GM23338 (cell line): ENCODE measurements around the gene PAQR6.

Experiments used
- CREB1 ChIP-seq: fragments of 250-450 bp; sonication (Bioruptor Pico); IDR thresholded peaks from 2 replicates; pipeline ENCODE4 v1.5.0; 2020; ENCODE audit warnings: low read depth, mild to moderate bottlenecking, moderate library complexity
- CTCF ChIP-seq, 2 experiments: fragments of 200-600 bp in 1 of 2; sonication (generic) in 1 of 2; conservative IDR thresholded peaks; 2 replicates each; pipeline versions ENCODE4 v1.5.1 to v1.6.1; 2016 to 2017; ENCODE audit warnings: antibody characterized with exemption in 2 of 2, low read depth in 2 of 2, mild to moderate bottlenecking in 2 of 2, moderate library complexity in 1 of 2
- EZH2 ChIP-seq: fragments of 200-600 bp; sonication (generic); IDR thresholded peaks from one replicate; pipeline ENCODE4 v1.8.0; 2017; ENCODE audit warnings: antibody characterized with exemption, mild to moderate bottlenecking, low read depth; ENCODE audit not compliant: unreplicated experiment
- EZH2phosphoT487 ChIP-seq: fragments of 200-600 bp; sonication (generic); IDR thresholded peaks from one replicate; pipeline ENCODE4 v1.8.1; 2018; ENCODE audit warnings: antibody characterized with exemption; ENCODE audit not compliant: unreplicated experiment
- JUNB ChIP-seq: IDR thresholded peaks from one replicate; pipeline ENCODE4 v1.6.1; 2016; ENCODE audit warnings: antibody characterized with exemption; ENCODE audit not compliant: unreplicated experiment
- NANOG ChIP-seq: IDR thresholded peaks from 2 replicates; pipeline ENCODE4 v1.6.1; 2016; ENCODE audit warnings: antibody characterized with exemption, borderline replicate concordance
- POLR2AphosphoS5 ChIP-seq: IDR thresholded peaks from 2 replicates; pipeline ENCODE4 v1.6.1; 2016; ENCODE audit warnings: antibody characterized with exemption, low read depth
- STAT1 ChIP-seq: IDR thresholded peaks from one replicate; pipeline ENCODE4 v1.6.1; 2016; ENCODE audit warnings: antibody characterized with exemption; ENCODE audit not compliant: unreplicated experiment
- ZNF114 ChIP-seq: fragments of 250-450 bp; sonication (Bioruptor Pico); IDR thresholded peaks from 2 replicates; pipeline ENCODE4 v1.5.0; 2020; ENCODE audit warnings: mild to moderate bottlenecking, moderate library complexity
- TF ChIP-seq, protein P1 (sequence below): IDR thresholded peaks from one replicate; pipeline ENCODE4 v1.6.1; 2018; ENCODE audit warnings: antibody characterized with exemption; ENCODE audit not compliant: unreplicated experiment

GRCh38 chr1:156217871-156218270 is 30.0 kb downstream of the PAQR6 start:
- TF ChIP-seq POLR2AphosphoS5, result no peak
- no peak for TF ChIP-seq CTCF (conservative IDR thresholded peaks at IDR 0.05; ENCODE audit: low read depth in 2 of 2)
- no peak for TF ChIP-seq EZH2
- TF ChIP-seq CREB1 (CRISPR knock-in tag), result no peak
- TF ChIP-seq, protein P1, sequence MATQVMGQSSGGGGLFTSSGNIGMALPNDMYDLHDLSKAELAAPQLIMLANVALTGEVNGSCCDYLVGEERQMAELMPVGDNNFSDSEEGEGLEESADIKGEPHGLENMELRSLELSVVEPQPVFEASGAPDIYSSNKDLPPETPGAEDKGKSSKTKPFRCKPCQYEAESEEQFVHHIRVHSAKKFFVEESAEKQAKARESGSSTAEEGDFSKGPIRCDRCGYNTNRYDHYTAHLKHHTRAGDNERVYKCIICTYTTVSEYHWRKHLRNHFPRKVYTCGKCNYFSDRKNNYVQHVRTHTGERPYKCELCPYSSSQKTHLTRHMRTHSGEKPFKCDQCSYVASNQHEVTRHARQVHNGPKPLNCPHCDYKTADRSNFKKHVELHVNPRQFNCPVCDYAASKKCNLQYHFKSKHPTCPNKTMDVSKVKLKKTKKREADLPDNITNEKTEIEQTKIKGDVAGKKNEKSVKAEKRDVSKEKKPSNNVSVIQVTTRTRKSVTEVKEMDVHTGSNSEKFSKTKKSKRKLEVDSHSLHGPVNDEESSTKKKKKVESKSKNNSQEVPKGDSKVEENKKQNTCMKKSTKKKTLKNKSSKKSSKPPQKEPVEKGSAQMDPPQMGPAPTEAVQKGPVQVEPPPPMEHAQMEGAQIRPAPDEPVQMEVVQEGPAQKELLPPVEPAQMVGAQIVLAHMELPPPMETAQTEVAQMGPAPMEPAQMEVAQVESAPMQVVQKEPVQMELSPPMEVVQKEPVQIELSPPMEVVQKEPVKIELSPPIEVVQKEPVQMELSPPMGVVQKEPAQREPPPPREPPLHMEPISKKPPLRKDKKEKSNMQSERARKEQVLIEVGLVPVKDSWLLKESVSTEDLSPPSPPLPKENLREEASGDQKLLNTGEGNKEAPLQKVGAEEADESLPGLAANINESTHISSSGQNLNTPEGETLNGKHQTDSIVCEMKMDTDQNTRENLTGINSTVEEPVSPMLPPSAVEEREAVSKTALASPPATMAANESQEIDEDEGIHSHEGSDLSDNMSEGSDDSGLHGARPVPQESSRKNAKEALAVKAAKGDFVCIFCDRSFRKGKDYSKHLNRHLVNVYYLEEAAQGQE, result no peak
- no peak for TF ChIP-seq JUNB
- no peak for TF ChIP-seq EZH2phosphoT487
- no peak for TF ChIP-seq NANOG
- no peak for TF ChIP-seq STAT1
- TF ChIP-seq ZNF114, result no peak
